ENCODE data around the gene ADAMTSL1. TPM values are rescaled to one million over a fixed set of nuclear protein-coding genes. Genes with fewer than 3 reads are reported as not detected.

Gene ADAMTSL1
- total RNA-seq, 4 donors from 2014 or later, result 0.32 to 2.3 (median 1.3) TPM

DNA sequence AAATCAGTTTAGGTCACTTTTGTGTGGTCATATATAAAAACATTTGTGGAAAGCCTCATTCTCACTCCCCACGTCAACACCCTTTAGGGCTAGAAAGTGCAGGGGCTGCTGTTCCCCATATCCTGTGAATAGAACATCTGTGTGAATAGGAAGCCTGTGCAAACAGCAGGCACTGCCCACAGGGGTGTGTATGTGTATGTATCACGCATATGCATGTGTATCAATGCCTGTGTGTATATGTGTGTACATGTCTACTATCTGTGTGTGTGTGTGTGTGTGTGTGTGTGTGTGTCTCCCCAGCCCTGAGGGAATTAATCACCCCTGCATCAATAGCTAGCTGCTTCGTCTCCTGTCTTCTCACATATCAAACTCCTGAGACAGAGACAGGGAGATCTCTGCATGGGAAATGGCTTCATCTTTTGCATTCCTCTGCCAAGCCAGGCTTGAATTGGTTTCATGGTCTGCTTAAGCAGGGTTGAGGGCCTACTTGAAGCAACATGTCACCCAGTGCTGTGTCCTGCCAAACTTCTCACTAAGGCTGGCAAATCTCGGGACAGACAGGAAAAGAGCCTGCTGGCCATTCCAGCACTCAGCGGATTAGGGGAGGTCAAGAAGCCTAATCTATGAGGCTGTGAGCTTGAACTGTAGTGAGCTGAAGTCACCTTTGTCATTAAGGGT lies 265.8 kb downstream of the ADAMTSL1 start:
- H3K9me3 ChIP-seq, result no peaks in the 10 kb centered on the region
- H3K27ac ChIP-seq, result no peak overlapping the region
- DNase-seq (ENCODE audit: low spot score in 2 of 2), result no peak
- WGBS, result 72% methylated on average over 5 of the region's 5 CpGs
- TF ChIP-seq, protein P1, sequence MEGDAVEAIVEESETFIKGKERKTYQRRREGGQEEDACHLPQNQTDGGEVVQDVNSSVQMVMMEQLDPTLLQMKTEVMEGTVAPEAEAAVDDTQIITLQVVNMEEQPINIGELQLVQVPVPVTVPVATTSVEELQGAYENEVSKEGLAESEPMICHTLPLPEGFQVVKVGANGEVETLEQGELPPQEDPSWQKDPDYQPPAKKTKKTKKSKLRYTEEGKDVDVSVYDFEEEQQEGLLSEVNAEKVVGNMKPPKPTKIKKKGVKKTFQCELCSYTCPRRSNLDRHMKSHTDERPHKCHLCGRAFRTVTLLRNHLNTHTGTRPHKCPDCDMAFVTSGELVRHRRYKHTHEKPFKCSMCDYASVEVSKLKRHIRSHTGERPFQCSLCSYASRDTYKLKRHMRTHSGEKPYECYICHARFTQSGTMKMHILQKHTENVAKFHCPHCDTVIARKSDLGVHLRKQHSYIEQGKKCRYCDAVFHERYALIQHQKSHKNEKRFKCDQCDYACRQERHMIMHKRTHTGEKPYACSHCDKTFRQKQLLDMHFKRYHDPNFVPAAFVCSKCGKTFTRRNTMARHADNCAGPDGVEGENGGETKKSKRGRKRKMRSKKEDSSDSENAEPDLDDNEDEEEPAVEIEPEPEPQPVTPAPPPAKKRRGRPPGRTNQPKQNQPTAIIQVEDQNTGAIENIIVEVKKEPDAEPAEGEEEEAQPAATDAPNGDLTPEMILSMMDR (IDR thresholded peaks at IDR 0.05), result no peak
- TF ChIP-seq POLR2AphosphoS5 (IDR thresholded peaks at IDR 0.05) (no peak), POLR2A (IDR thresholded peaks at IDR 0.05) (no peak), EP300 (IDR thresholded peaks at IDR 0.05) (no peak)
- no peaks in the 10 kb centered on the region for H3K27me3 ChIP-seq
- peaks cover 2% of the 10 kb centered on the region for H3K4me1 ChIP-seq
- H3K4me3 ChIP-seq, result no peak overlapping the region
- no peaks in the 10 kb centered on the region for H3K36me3 ChIP-seq

DNA sequence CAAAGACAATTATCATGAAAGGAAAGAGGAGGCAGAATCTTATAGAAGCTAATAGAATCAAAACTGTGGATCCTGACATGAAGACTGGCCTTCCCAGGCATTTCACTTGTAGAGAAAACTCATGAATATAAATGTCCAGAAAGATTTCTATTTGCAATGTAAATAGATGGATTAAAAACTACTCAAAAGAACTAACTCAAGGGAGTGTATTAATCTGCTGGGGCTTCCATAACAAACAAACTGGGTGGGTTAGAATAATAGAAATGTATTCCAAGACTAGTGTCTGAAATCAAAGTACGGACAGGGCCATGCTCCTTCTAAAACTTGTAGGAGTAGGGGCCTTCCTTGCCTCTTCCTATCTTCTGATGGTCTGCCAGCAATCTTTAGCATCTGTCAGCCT lies 267.4 kb downstream of the ADAMTSL1 start:
- no peaks in the 10 kb centered on the region for H3K36me3 ChIP-seq
- no peak overlapping the region for H3K4me3 ChIP-seq
- no peaks in the 10 kb centered on the region for H3K9me3 ChIP-seq
- H3K4me1 ChIP-seq, result peaks cover 6% of the 10 kb centered on the region
- no peak for DNase-seq (ENCODE audit: low spot score in 2 of 2)
- TF ChIP-seq, protein P1 (IDR thresholded peaks at IDR 0.05), result no peak
- TF ChIP-seq POLR2AphosphoS5 (IDR thresholded peaks at IDR 0.05), result no peak
- no peak for TF ChIP-seq POLR2A (IDR thresholded peaks at IDR 0.05)
- TF ChIP-seq EP300 (IDR thresholded peaks at IDR 0.05), result no peak
- WGBS, result 88% methylated on average over 1 of the region's 1 CpG
- no peaks in the 10 kb centered on the region for H3K27me3 ChIP-seq
- no peak overlapping the region for H3K27ac ChIP-seq

DNA sequence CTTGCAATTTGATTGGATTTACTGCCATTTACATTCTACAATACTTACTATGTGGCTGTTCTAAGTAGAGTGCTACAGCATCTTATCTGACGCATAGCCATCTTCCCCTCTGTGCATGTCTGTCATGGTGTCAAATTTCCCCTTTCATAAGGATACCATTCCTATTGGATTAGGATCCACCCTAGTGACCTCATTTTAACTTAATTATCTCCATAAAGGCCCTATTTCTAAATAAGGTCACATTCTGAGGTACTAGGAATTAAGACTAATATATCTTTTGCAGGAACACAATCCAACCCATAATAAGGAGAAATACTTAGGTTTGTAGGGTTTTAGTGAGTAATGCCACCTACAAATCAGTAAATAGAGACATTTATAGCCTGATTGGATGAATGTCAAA lies 268.0 kb downstream of the ADAMTSL1 start:
- no peak for DNase-seq (ENCODE audit: low spot score in 2 of 2)
- WGBS, result 97% methylated on average over 1 of the region's 1 CpG
- no peaks in the 10 kb centered on the region for H3K9me3 ChIP-seq

DNA sequence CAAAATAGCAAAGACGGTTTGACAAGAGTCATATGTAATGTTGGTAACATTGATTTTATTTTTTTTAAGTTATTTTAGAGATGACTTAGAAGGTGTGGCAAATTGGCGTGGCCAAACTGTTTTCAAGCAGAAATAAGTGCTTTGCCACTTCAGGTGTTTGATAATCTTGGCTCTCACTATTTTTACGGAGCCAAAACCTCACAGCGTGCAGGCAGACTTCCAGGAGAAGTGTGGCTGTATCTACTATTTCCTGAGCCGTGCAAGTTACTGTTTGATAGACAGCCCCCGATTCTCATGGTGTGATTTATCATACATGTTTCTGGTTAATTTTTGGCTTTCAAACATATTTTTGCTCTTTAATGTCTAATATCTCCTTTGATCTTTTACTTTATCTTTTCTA lies 269.5 kb downstream of the ADAMTSL1 start:
- Histone ChIP-seq H3K36me3 (no peaks in the 10 kb centered on the region), H3K27ac (no peak overlapping the region), H3K4me1 (peaks cover 11% of the 10 kb centered on the region), H3K4me3 (no peak overlapping the region), H3K9me3 (no peaks in the 10 kb centered on the region), H3K27me3 (no peaks in the 10 kb centered on the region)
- WGBS, result 42% methylated on average over 6 of the region's 6 CpGs
- no peak for DNase-seq (ENCODE audit: low spot score in 2 of 2)
- TF ChIP-seq POLR2AphosphoS5 (IDR thresholded peaks at IDR 0.05) (no peak), POLR2A (IDR thresholded peaks at IDR 0.05) (no peak), EP300 (IDR thresholded peaks at IDR 0.05) (no peak)

More for the DNA sequence above, 268.0 kb downstream of the ADAMTSL1 start:
- Histone ChIP-seq H3K36me3 (no peaks in the 10 kb centered on the region), H3K4me3 (no peak overlapping the region), H3K27me3 (no peaks in the 10 kb centered on the region), H3K27ac (no peak overlapping the region), H3K4me1 (peaks cover 6% of the 10 kb centered on the region)
- TF ChIP-seq, protein P1 (IDR thresholded peaks at IDR 0.05), result no peak
- TF ChIP-seq POLR2A (IDR thresholded peaks at IDR 0.05) (no peak), POLR2AphosphoS5 (IDR thresholded peaks at IDR 0.05) (no peak), EP300 (IDR thresholded peaks at IDR 0.05) (no peak)

DNA sequence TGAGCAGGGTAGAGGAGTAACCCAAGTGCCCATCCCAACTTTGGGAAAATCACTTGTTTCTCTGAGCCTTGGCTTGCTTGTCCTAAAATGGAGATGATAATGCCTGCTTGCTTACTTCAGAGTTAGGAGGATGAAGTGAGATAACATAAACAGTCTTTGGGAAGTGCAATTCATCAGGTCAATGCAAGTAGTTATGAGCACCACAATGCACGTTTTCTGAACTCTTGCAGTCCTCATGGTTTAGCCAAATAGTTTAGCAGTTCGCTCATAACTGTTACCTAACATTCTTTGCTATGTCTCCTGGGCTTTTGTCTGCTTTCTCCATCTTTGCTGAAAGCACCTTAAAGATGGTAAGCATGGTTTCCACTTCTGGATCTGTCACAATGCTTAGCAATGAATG lies 270.0 kb downstream of the ADAMTSL1 start:
- Histone ChIP-seq H3K9me3 (no peaks in the 10 kb centered on the region), H3K4me1 (peaks cover 11% of the 10 kb centered on the region), H3K27me3 (no peaks in the 10 kb centered on the region), H3K27ac (no peak overlapping the region), H3K4me3 (no peak overlapping the region), H3K36me3 (no peaks in the 10 kb centered on the region)
- WGBS, result 76% methylated on average over 2 of the region's 2 CpGs
- no peak for TF ChIP-seq EP300 (IDR thresholded peaks at IDR 0.05)
- TF ChIP-seq POLR2AphosphoS5 (IDR thresholded peaks at IDR 0.05), result no peak
- no peak for TF ChIP-seq POLR2A (IDR thresholded peaks at IDR 0.05)
- TF ChIP-seq, protein P1 (IDR thresholded peaks at IDR 0.05), result no peak
- no peak for DNase-seq (ENCODE audit: low spot score in 2 of 2)

Measured in suprapubic skin (tissue), 4 donors.